CD8-positive, alpha-beta memory T cell (primary cell): ENCODE results near the gene TDRD15. TPM values are rescaled to one million over a fixed set of nuclear protein-coding genes. Genes with fewer than 3 reads are reported as not detected.

Experiments used
- CTCF ChIA-PET: fragments of 350-600 bp; sonication (Branson Sonifier 250); formaldehyde crosslinking; loops from one replicate; lab custom pipeline; 2021; ENCODE audit warnings: antibody characterized with exemption; lab: Charles Lee
- POLR2A ChIA-PET: fragments of 350-600 bp; sonication (Branson Sonifier 250); formaldehyde crosslinking; loops from one replicate; lab custom pipeline; 2021; ENCODE audit warnings: antibody characterized with exemption; lab: Charles Lee
- DNase-seq, 5 donors: peaks; one replicate each; pipeline versions ENCODE4 v3.0.0 to v3.0.0-alpha.2; 2020 to 2022; ENCODE audit warnings: mixed read lengths in 1 of 5
- H3K27ac ChIP-seq: one replicate; pipeline ENCODE4 v1.7.0; 2013; ENCODE audit warnings: low read depth, mild to moderate bottlenecking, low read length, moderate library complexity
- H3K27me3 ChIP-seq: 2 replicates; pipeline ENCODE4 v1.7.0; 2013; ENCODE audit warnings: low read length, mild to moderate bottlenecking; ENCODE audit not compliant: insufficient read depth, poor library complexity, severe bottlenecking
- H3K36me3 ChIP-seq: 2 replicates; pipeline ENCODE4 v1.7.0; 2013; ENCODE audit warnings: mild to moderate bottlenecking, low read length, moderate library complexity; ENCODE audit not compliant: insufficient read depth
- H3K4me1 ChIP-seq: 2 replicates; pipeline ENCODE4 v1.7.0; 2013; ENCODE audit warnings: mild to moderate bottlenecking, low read length, moderate library complexity; ENCODE audit not compliant: insufficient read depth
- H3K4me3 ChIP-seq: 2 replicates; pipeline ENCODE4 v1.7.0; 2013; ENCODE audit warnings: mild to moderate bottlenecking, low read length
- H3K9me3 ChIP-seq: 2 replicates; pipeline ENCODE4 v1.7.0; 2013; ENCODE audit warnings: mild to moderate bottlenecking, low read length
- H3K27ac Mint-ChIP-seq, 8 donors: one replicate each; pipeline ENCODE4 v1.8.0; 2020 to 2021; ENCODE audit warnings: mixed read lengths in 8 of 8, mild to moderate bottlenecking in 6 of 8, inconsistent platforms in 3 of 8, moderate library complexity in 3 of 8
- H3K27me3 Mint-ChIP-seq, 2 donors: one replicate each; pipeline ENCODE4 v1.8.0; 2020 to 2021; ENCODE audit warnings: mixed read lengths in 2 of 2, mild to moderate bottlenecking in 1 of 2, moderate library complexity in 1 of 2
- H3K36me3 Mint-ChIP-seq, 3 donors: one replicate each; pipeline ENCODE4 v1.8.0; 2020 to 2021; ENCODE audit warnings: mixed read lengths in 3 of 3, inconsistent platforms in 1 of 3, mild to moderate bottlenecking in 1 of 3
- H3K4me1 Mint-ChIP-seq, 3 donors: one replicate each; pipeline ENCODE4 v1.8.0; 2020 to 2021; ENCODE audit warnings: mixed read lengths in 3 of 3, inconsistent platforms in 1 of 3, mild to moderate bottlenecking in 1 of 3
- H3K4me3 Mint-ChIP-seq, 7 donors: one replicate each; pipeline ENCODE4 v1.8.0; 2020 to 2021; ENCODE audit warnings: mixed read lengths in 7 of 7, mild to moderate bottlenecking in 6 of 7, moderate library complexity in 4 of 7, inconsistent platforms in 2 of 7
- H3K9me3 Mint-ChIP-seq, 5 donors: one replicate each; pipeline ENCODE4 v1.8.0; 2020 to 2022; ENCODE audit warnings: mixed read lengths in 5 of 5, mild to moderate bottlenecking in 3 of 5, moderate library complexity in 2 of 5, inconsistent platforms in 1 of 5
- polyA plus RNA-seq: library from polyadenylated mRNA; unstranded; fragments of 300-500 nt; fragmentation: Illumina TruSeq; gene quantifications from one replicate; pipeline ENCODE4 v1.2.3, GENCODE V29; 2021
- total RNA-seq, 2 experiments: library from RNA; stranded (reverse); gene quantifications; one replicate each; pipeline ENCODE4 v1.2.3, GENCODE V29; 2021

The TDRD15 gene
- total and polyA plus RNA-seq, 3 experiments from 2014 or later = 0.04 to 0.05 TPM; not detected in 1

DNA sequence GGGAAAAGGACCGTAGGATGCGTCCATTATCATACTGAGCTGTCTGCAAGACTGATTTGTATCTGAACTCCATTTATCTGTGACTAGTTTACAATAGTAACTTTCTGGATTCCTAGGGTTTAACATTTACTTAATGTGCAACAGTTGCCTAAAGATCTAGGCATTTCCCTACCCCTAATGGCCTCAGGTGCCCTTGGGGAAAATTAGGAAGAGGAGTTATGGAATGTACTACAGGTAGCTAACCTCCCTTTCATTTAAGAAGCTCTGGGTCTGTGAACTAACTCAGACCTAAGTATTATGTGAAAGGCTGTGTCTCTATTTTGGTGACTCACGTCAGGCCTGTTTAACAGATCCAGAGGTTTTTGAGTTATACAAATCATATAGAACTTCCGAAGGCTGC, 59.5 kb downstream of the TDRD15 start:
- ChIA-PET POLR2A (no interaction called here), CTCF (no interaction called here)
- Mint-ChIP-seq H3K27ac (no peak overlapping the region), H3K4me3 (no peak overlapping the region), H3K36me3 (no peaks in the 10 kb centered on the region), H3K9me3 (peaks cover 0 to 10% (median 6%) of the 10 kb centered on the region in 5 donors), H3K4me1 (no peaks in the 10 kb centered on the region), H3K27me3 (peaks cover 0 to 3% of the 10 kb centered on the region in 2 donors)
- Histone ChIP-seq H3K4me1 (no peaks in the 10 kb centered on the region), H3K9me3 (no peaks in the 10 kb centered on the region), H3K4me3 (no peak overlapping the region), H3K36me3 (no peaks in the 10 kb centered on the region), H3K27me3 (no peaks in the 10 kb centered on the region), H3K27ac (no peak overlapping the region)
- no peak for DNase-seq

DNA sequence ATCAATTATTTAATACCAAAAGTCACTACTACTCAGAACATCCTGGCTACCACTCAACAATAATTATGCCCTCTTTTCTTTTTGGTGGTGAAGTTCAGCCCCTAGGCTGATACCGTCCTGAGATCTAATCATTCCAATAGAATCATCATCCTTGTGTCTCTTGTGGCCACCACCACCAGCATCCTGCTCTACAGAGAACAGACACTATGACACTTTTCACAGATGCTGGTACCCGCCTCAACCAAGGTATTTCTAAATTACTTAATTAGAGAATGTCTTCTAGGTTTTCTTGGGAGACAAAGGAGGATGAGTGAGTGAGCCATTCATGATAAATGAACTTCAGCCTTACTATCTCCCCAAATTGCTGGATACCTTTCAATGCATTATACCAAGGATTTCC, 60.0 kb downstream of the TDRD15 start:
- Mint-ChIP-seq H3K36me3 (no peaks in the 10 kb centered on the region), H3K27me3 (peaks cover 0 to 3% of the 10 kb centered on the region in 2 donors), H3K4me1 (no peaks in the 10 kb centered on the region), H3K9me3 (peaks cover 0 to 8% (median 6%) of the 10 kb centered on the region in 5 donors), H3K4me3 (no peak overlapping the region), H3K27ac (no peak overlapping the region)
- no peaks in the 10 kb centered on the region for H3K9me3 ChIP-seq
- DNase-seq = no peak
- H3K4me3 ChIP-seq = no peak overlapping the region
- no peaks in the 10 kb centered on the region for H3K4me1 ChIP-seq
- ChIA-PET POLR2A (no interaction called here), CTCF (no interaction called here)
- no peaks in the 10 kb centered on the region for H3K36me3 ChIP-seq
- no peak overlapping the region for H3K27ac ChIP-seq
- H3K27me3 ChIP-seq = no peaks in the 10 kb centered on the region

DNA sequence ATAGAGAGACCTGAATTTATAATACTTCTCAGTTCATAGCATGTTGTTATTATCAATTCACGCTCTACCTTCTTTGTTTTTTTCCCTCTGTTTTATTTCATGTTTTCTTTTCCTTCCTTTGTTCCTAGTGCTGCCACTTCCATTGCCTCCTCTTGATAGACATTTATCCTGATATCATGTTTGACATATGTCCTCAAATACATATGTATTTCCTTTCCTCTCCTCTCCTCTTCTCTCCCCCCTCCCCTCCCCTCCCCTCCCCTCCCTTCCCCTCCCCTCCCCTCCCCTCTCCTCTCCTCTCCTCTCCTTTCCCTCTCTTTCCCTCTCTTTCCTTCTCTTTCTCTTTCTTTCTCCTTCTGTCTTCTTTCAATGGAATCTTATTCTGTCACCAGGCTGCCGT, 67.8 kb downstream of the TDRD15 start:
- H3K4me3 Mint-ChIP-seq = no peak overlapping the region
- H3K4me1 Mint-ChIP-seq = no peaks in the 10 kb centered on the region
- H3K27ac Mint-ChIP-seq = no peak overlapping the region
- Histone ChIP-seq H3K9me3 (no peaks in the 10 kb centered on the region), H3K36me3 (no peaks in the 10 kb centered on the region), H3K4me1 (no peaks in the 10 kb centered on the region), H3K27me3 (no peaks in the 10 kb centered on the region), H3K4me3 (no peak overlapping the region), H3K27ac (no peak overlapping the region)
- no peaks in the 10 kb centered on the region for H3K36me3 Mint-ChIP-seq
- H3K27me3 Mint-ChIP-seq = no peaks in the 10 kb centered on the region
- DNase-seq = no peak
- POLR2A ChIA-PET = no interaction called here
- CTCF ChIA-PET = no interaction called here
- peaks cover 3 to 6% (median 5%) of the 10 kb centered on the region in 5 donors for H3K9me3 Mint-ChIP-seq

Other genes starting within 250 kb of the TDRD15 start
- not detected for gene APOB, start 79.9 kb upstream of the TDRD15 start, total RNA-seq
- not detected for gene APOB, start 79.9 kb upstream of the TDRD15 start, polyA plus RNA-seq